ENCODE results near the gene NUCB1. TPM values are rescaled to one million over a fixed set of nuclear protein-coding genes. Genes with fewer than 3 reads are reported as not detected.

The NUCB1 gene
- total and polyA plus RNA-seq, 2 donors = 107 to 478 TPM

DNA sequence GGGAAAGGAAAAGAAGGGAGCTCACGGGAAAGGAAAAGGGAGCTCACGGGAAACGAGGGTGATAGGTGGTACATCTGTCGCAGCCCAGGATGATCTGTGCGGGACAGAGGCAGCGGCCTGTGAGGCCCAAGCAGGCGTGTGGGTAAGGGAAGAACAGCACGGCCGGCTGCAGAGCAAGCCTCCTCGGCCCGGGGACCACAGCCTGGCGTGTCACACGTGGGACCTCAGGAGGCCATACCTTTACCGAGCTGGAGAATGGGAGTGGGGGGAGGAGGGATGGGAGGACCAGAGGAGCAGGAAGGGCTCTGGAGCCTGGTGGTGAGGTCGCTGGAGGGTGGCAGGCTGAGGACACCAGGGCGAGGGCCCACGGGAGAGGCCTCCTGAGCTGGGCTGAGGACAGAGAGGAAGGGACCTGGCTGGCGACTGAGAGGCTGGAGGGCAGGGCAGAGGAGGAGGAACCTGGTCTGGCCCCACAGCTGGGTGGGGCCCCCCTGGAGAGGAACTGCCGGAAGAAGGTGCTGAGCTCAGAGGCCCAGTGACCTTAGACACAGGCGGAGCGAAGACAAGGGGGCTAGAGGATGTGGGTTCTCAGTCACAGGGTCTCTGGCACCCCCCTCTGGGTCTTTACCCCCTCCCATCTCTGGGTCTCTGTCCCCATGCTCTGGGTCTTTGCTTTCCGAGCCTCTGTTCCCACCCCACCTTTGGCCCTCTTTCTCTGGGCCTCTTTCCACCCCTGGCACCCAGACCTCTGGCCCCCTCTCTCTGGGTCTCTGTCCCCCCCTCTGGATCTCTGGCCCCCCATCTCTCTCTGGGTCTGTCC, 62.1 kb downstream of the NUCB1 start:
- Histone ChIP-seq H3K27ac (ENCODE audit: low read depth) (peak overlapping the region; percentile 80), H3K4me1 (ENCODE audit: insufficient read depth) (peaks cover 5% of the 10 kb centered on the region), H3K4me3 (ENCODE audit: low read depth, low read length) (no peak overlapping the region), H3K36me3 (ENCODE audit: insufficient read depth) (no peaks in the 10 kb centered on the region)
- WGBS = 64% methylated on average over 22 of the region's 22 CpGs
- DNase-seq (ENCODE audit: extremely low spot score) = no peak

DNA sequence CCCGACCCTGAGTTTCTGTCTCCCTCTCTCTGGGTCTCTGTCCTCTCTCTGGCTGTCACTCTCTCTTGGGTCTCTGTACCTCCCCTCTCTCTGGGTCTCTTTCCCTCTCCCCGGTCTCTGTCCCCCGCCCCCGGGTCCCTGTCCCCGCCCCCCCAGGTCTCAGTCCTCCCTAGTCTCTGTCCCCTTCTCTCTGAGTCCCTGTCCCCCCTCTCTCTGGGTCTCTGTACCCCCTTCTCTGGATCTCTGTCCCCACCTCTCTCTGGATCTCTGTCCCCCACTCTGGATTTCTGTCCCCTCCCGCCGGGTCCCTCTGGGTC, 62.7 kb downstream of the NUCB1 start:
- Histone ChIP-seq H3K4me1 (ENCODE audit: insufficient read depth) (peaks cover 5% of the 10 kb centered on the region), H3K27ac (ENCODE audit: low read depth) (peak overlapping the region; percentile 80), H3K4me3 (ENCODE audit: low read depth, low read length) (no peak overlapping the region), H3K36me3 (ENCODE audit: insufficient read depth) (no peaks in the 10 kb centered on the region)
- whole genome bisulfite sequencing = 62% methylated on average over 7 of the region's 7 CpGs
- no peak for DNase-seq (ENCODE audit: extremely low spot score)

DNA sequence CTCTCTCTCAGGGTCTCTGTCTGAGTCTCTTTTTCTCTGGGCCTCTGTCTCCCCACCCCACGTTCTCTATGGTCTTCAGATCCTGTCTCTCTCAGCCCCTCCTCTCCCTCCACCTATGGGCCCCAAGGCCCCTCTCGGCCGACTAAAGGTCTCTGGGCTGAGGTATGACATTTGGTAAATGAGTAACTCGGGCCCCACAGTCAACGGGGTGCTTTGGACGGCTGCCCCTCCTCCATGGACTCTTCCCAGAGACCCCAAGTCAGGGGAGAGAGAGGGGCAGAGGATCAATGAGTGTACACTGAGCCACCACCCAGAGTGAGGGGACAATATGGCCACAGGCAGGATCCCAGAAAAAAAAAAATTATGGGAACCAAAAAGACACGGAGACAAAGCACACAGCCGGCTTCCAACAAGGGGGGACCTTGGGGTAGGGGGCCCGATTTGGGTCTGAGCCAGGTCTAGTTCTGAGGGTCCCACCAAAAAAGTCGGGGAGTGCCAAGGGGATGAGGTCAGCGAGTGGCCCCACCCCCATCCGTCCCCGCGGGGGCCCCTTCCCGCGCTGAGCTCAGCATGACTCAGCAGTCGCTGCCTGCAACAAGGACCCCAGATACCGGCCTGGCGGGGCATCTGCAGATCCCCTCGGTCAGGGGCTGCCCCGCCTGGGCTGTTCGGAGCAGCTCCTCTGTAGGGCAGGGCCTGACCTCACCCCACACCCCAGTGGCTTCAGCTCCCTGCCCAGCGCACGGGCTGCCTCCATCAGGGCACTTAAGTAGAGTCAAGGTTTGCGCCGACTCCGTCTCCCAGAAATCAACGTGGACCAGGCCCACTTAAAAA, 63.5 kb downstream of the NUCB1 start:
- 7% methylated on average over 28 of the region's 28 CpGs for WGBS
- Histone ChIP-seq H3K4me1 (ENCODE audit: insufficient read depth) (peaks cover 5% of the 10 kb centered on the region), H3K36me3 (ENCODE audit: insufficient read depth) (no peaks in the 10 kb centered on the region), H3K27ac (ENCODE audit: low read depth) (peak overlapping the region; percentile 68), H3K4me3 (ENCODE audit: low read depth, low read length) (peak overlapping the region; percentile 17)
- DNase-seq (ENCODE audit: extremely low spot score) = no peak

DNA sequence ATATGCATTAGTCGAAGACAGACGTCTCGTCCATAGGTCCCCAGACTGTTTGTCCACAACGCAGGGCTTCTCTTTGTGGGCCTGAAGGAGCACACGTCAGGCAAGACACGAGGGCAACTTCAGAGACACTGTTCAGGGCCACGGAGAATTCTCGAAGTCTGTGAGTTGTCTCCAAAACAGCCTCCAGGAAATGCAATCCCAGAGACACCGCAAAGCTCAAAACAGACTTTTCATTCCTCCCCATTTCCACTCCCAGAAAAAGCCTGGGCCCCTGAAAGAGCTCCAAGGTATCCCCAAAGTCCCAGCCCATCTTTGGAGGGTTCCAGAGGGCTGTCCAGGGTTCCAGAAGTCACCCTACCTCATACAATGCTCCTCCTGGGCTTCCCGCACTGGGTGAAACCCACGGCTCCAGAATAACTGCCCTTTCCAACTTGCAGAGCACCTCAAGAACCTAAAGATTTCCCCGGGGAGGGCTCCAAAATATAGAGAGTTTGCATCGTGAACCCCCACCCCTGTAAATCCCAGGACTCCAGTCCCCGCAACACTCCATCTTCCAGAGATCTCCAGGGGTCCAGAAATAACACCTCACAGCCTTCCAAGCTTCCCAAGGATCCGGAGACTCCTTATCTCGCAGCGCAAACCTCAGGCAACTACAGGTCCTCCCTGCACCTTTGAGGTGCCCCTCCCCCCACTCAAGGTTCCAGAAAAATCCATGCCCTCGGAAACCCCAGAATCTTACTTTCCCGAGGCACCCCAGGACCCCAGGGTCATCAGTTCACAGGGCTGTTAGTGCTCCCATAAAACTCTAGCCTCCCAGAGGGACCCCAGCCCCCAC, 64.3 kb downstream of the NUCB1 start:
- peaks cover 5% of the 10 kb centered on the region for H3K4me1 ChIP-seq (ENCODE audit: insufficient read depth)
- H3K36me3 ChIP-seq (ENCODE audit: insufficient read depth) = no peaks in the 10 kb centered on the region
- peak overlapping the region; percentile 31 for H3K4me3 ChIP-seq (ENCODE audit: low read depth, low read length)
- WGBS = 15% methylated on average over 19 of the region's 19 CpGs
- H3K27ac ChIP-seq (ENCODE audit: low read depth) = peak overlapping the region; percentile 90
- no peak for DNase-seq (ENCODE audit: extremely low spot score)

DNA sequence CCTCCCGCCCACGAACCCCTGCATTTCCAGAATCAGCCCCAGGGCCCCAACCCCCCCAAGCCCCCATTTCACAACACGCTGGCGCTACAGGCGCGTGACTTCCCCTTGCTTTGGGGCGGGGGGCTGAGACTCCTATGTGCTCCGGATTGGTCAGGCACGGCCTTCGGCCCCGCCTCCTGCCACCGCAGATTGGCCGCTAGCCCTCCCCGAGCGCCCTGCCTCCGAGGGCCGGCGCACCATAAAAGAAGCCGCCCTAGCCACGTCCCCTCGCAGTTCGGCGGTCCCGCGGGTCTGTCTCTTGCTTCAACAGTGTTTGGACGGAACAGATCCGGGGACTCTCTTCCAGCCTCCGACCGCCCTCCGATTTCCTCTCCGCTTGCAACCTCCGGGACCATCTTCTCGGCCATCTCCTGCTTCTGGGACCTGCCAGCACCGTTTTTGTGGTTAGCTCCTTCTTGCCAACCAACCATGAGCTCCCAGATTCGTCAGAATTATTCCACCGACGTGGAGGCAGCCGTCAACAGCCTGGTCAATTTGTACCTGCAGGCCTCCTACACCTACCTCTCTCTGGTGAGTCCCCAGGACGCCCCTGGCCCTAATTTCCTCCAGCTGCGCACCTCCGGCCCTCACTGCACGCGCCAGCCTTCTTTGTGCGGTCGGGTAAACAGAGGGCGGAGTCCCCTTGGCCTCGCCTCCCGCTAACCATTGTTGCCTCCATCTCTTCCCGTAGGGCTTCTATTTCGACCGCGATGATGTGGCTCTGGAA, 65.1 kb downstream of the NUCB1 start, which contains the start of gene FTL:
Gene FTL, plus strand, starts transcription at position 270 of the 766 bp plus-strand sequence. Its CDS starts 199 bp downstream, at position 469.
- WGBS = under 1% methylated on average over 52 of the region's 52 CpGs
- Histone ChIP-seq H3K27ac (ENCODE audit: low read depth) (peak within 1 kb of the TSS; percentile 90), H3K4me1 (ENCODE audit: insufficient read depth) (peaks cover 5% of the 10 kb centered on the region), H3K36me3 (ENCODE audit: insufficient read depth) (peaks cover 3% of the 10 kb centered on the region), H3K4me3 (ENCODE audit: low read depth, low read length) (peak within 1 kb of the TSS; percentile 65)
- DNase-seq (ENCODE audit: extremely low spot score) = peak; percentile 86

DNA sequence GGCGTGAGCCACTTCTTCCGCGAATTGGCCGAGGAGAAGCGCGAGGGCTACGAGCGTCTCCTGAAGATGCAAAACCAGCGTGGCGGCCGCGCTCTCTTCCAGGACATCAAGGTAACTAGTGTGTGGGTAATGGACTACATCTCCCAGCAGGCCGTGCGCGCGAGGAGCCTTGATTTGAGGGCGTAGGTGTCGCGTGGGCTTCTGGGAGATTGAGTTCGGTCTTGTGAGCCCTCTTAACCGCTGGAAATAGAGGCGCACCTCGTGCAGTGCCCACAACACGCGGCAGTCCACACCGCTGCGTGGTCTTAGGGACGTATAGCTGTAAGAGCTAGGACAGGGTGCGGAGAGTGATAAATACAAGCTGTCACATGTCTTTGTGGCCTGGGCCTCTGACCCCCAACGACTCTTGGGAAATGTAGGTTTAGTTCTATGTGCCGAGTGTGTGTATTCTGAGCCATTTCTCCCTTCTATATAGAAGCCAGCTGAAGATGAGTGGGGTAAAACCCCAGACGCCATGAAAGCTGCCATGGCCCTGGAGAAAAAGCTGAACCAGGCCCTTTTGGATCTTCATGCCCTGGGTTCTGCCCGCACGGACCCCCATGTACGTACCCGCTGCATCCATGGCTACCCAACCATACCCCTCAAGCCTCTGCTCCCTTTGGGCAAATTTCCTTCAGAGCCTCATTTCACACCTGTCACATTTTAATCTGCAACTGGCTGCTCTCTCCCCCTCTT, 65.9 kb downstream of the NUCB1 start:
- 10% methylated on average over 36 of the region's 36 CpGs for WGBS
- H3K4me3 ChIP-seq (ENCODE audit: low read depth, low read length) = peak overlapping the region; percentile 65
- H3K4me1 ChIP-seq (ENCODE audit: insufficient read depth) = peaks cover 5% of the 10 kb centered on the region
- peak; percentile 86 for DNase-seq (ENCODE audit: extremely low spot score)
- H3K36me3 ChIP-seq (ENCODE audit: insufficient read depth) = peaks cover 3% of the 10 kb centered on the region
- H3K27ac ChIP-seq (ENCODE audit: low read depth) = peak overlapping the region; percentile 84

DNA sequence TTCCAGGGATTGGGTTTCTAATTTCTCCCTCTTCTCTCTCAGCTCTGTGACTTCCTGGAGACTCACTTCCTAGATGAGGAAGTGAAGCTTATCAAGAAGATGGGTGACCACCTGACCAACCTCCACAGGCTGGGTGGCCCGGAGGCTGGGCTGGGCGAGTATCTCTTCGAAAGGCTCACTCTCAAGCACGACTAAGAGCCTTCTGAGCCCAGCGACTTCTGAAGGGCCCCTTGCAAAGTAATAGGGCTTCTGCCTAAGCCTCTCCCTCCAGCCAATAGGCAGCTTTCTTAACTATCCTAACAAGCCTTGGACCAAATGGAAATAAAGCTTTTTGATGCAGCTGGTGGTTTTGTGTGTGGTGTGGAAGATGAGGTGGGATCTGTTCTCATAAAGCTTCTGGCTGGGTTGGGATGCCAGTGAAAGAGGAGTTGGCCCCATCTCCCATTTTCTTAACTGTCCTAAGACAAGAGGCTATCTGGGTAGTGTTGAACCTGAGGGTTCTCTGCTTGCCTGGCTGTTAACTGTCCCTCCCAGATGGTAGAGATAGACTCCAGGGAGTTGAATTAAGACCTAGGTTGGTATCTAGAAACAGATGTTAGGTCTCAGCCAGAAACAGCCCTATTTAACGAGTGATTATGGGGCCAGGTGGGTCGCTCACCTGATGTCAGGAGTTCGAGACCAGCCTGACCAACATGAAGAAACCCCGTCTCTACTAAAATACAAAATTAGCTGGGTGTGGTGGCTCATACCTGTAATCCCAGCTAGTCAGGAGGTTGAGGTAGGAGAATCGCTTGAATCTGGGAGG, 66.6 kb downstream of the NUCB1 start:
- peak overlapping the region; percentile 55 for H3K27ac ChIP-seq (ENCODE audit: low read depth)
- DNase-seq (ENCODE audit: extremely low spot score) = no peak
- H3K4me1 ChIP-seq (ENCODE audit: insufficient read depth) = peaks cover 5% of the 10 kb centered on the region

DNA sequence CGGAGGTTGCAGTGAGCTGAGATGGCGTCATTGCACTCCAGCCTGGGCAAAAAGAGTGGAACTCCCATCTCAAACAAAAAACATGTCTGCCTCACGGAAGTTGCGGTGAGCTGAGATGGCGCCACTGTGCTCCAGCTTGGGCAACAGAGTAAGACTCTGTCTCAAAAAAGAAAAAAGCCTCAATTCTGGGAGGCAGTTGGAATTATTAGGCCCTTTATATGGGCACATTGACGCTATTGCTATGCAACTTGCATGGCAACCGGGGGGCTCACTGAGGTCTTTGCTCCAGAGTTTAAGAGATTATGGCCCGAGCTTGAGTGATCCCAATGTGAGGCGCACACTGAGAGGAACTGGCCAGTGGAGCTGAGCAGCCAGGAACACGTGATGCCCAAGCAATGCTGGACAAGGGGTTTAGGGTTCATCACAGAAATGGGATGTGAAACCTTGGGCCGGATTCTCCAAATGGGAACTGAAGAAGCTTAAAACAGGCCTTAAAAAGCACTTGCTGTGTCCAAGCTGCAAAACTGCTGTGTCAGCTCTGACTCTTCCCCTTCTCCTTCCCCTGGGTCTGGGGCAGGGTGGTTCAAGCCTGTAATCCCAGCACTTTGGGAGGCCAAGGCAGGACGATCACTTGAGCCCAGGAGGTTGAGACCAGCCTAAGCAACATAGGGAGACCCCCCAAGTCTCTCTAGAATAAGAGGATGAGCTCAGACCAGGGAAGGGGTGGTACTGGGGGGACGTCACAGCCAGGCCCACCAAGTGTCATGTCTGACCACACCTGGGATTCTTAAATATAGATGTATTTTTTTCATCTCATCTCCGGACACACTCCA, 67.5 kb downstream of the NUCB1 start:
- WGBS = 73% methylated on average over 14 of the region's 14 CpGs
- Histone ChIP-seq H3K4me1 (ENCODE audit: insufficient read depth) (peaks cover 4% of the 10 kb centered on the region), H3K27ac (ENCODE audit: low read depth) (no peak overlapping the region), H3K4me3 (ENCODE audit: low read depth, low read length) (no peak overlapping the region), H3K36me3 (ENCODE audit: insufficient read depth) (peaks cover 3% of the 10 kb centered on the region)
- DNase-seq (ENCODE audit: extremely low spot score) = no peak

More for the DNA sequence above, 66.6 kb downstream of the NUCB1 start:
- peak overlapping the region; percentile 65 for H3K4me3 ChIP-seq (ENCODE audit: low read depth, low read length)
- WGBS = 79% methylated on average over 10 of the region's 10 CpGs
- H3K36me3 ChIP-seq (ENCODE audit: insufficient read depth) = peaks cover 3% of the 10 kb centered on the region

DNA sequence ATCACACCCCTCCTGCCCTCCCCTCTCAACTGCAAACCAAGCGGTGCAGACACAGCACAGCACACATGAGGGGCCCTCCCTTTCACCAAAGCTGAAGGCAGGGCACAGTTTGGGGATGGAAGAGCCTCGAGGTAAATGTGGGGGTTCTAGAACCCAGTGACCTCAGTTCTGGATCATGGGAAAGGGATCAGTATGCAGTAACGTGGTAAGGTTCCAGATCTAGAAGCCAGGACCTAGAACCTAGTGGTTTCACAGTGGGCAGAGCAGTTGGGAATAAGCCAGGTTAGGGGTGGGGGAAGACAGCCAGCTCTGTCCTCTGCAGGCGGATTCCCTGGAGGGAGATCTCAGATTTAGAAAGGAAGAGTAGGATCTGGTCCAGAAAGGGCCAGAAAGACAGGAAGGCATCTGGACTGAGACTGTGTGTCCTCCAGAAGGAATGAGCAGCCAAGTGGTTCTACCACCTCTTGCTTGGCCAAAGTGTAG, 68.1 kb downstream of the NUCB1 start:
- Histone ChIP-seq H3K4me3 (ENCODE audit: low read depth, low read length) (no peak overlapping the region), H3K27ac (ENCODE audit: low read depth) (no peak overlapping the region), H3K36me3 (ENCODE audit: insufficient read depth) (peaks cover 3% of the 10 kb centered on the region), H3K4me1 (ENCODE audit: insufficient read depth) (peaks cover 2% of the 10 kb centered on the region)
- no peak for DNase-seq (ENCODE audit: extremely low spot score)
- 49% methylated on average over 4 of the region's 4 CpGs for WGBS

DNA sequence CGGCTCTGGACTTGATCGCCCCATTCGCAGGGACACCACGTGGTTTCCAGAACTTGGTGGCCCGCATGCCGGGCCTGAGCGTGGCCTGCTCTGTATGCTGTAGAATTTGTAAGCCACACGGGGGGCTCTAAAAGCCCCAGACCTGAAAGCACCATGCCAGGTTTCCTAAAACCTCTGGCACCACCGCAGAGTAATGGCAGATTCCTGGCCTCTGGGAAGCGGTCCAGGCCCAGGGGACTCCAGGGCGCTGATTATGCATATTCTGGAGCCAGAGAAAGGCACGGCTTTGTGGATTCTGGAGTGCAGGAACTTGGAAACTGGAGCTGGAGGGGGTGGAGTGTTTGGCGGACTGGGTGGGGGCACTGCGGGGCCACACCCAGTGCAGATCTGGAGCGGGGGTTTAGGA, 68.7 kb downstream of the NUCB1 start:
- no peaks in the 10 kb centered on the region for H3K4me1 ChIP-seq (ENCODE audit: insufficient read depth)
- H3K27ac ChIP-seq (ENCODE audit: low read depth) = no peak overlapping the region
- H3K4me3 ChIP-seq (ENCODE audit: low read depth, low read length) = no peak overlapping the region
- 81% methylated on average over 15 of the region's 15 CpGs for WGBS
- peaks cover 3% of the 10 kb centered on the region for H3K36me3 ChIP-seq (ENCODE audit: insufficient read depth)
- no peak for DNase-seq (ENCODE audit: extremely low spot score)

Data from urinary bladder (tissue), 4 donors.